Forelimb muscle (tissue), 1 donor: ENCODE data around the gene NEK5. TPM values are rescaled to one million over a fixed set of nuclear protein-coding genes. Genes with fewer than 3 reads are reported as not detected.
"Not testable (repeated sequence)": the region's sequence is repeated elsewhere in the genome, so short reads cannot be mapped to it uniquely, and the experiment has no call there.

Experiments
- DNase-seq: peaks from one replicate; pipeline ENCODE4 v3.0.0-alpha.2; 2013; ENCODE audit warnings: low read depth
- polyA plus RNA-seq: library from polyadenylated mRNA; unstranded; fragments of 120-200 nt; gene quantifications from one replicate; pipeline ENCODE4 v1.2.1, GENCODE V29; 2013; ENCODE audit not compliant: insufficient read length

The NEK5 gene
- polyA plus RNA-seq, 1 donor, result 1.0 TPM

GRCh38 chr13:52070929-52071523 is 57.8 kb downstream of the NEK5 start:
- DNase-seq, result no peak

- DNase-seq, result no peak
Observed at GRCh38 chr13:52067237-52067636, 61.6 kb downstream of the NEK5 start.

GRCh38 chr13:52061587-52061986 is 67.3 kb downstream of the NEK5 start:
- DNase-seq, result no peak

- not testable (repeated sequence) for DNase-seq
Observed at GRCh38 chr13:52061064-52061463, 67.8 kb downstream of the NEK5 start.

- DNase-seq, result no peak
Observed at GRCh38 chr13:52053460-52053859, 75.4 kb downstream of the NEK5 start.

- DNase-seq, result no peak
Observed at GRCh38 chr13:52051400-52051799, 77.5 kb downstream of the NEK5 start.

GRCh38 chr13:52048516-52048915 is 80.4 kb downstream of the NEK5 start:
- no peak for DNase-seq

GRCh38 chr13:52047463-52047862 is 81.4 kb downstream of the NEK5 start:
- no peak for DNase-seq

GRCh38 chr13:52043675-52044074 is 85.2 kb downstream of the NEK5 start:
- no peak for DNase-seq

GRCh38 chr13:52036037-52036436 is 92.8 kb downstream of the NEK5 start:
- DNase-seq, result no peak

GRCh38 chr13:52034616-52035226 is 94.2 kb downstream of the NEK5 start:
- DNase-seq, result no peak

GRCh38 chr13:52033039-52033438 is 95.8 kb downstream of the NEK5 start:
- DNase-seq, result no peak

GRCh38 chr13:52030401-52030800 is 98.5 kb downstream of the NEK5 start:
- not testable (repeated sequence) for DNase-seq

- DNase-seq, result no peak
Observed at GRCh38 chr13:52029569-52029968, 99.3 kb downstream of the NEK5 start.

- no peak for DNase-seq
Observed at GRCh38 chr13:52027832-52028231, 101.0 kb downstream of the NEK5 start.

- DNase-seq, result no peak
Observed at GRCh38 chr13:52026246-52026626, 102.6 kb downstream of the NEK5 start.

GRCh38 chr13:52025475-52026245 is 103.2 kb downstream of the NEK5 start:
- no peak for DNase-seq

GRCh38 chr13:52024481-52024880 is 104.4 kb downstream of the NEK5 start, which contains the start of gene UTP14C:
UTP14C (plus strand) TSS chr13:52024691; CDS start chr13:52028805, 4,114 bp downstream.
- no peak for DNase-seq

GRCh38 chr13:52022356-52022755 is 106.5 kb downstream of the NEK5 start:
- no peak for DNase-seq

GRCh38 chr13:52020191-52020590 is 108.7 kb downstream of the NEK5 start:
- DNase-seq, result no peak

GRCh38 chr13:52016296-52016695 is 112.6 kb downstream of the NEK5 start:
- no peak for DNase-seq

GRCh38 chr13:52012512-52012836 is 116.4 kb downstream of the NEK5 start:
- no peak for DNase-seq
